Measurements from ENCODE around the gene PITPNB.

GRCh38 chr22:27820896-27821866 lies 97.9 kb downstream of the PITPNB start:
- no peak for TF ChIP-seq POLR2A (IDR thresholded peaks at IDR 0.05)
- no peak for TF ChIP-seq CTCF (IDR thresholded peaks at IDR 0.05)
- TF ChIP-seq POLR2AphosphoS5 (IDR thresholded peaks at IDR 0.05): no peak
